ENCODE results near the gene IL4. TPM values are rescaled to one million over a fixed set of nuclear protein-coding genes. Genes with fewer than 3 reads are reported as not detected.
A peak's percentile ranks its signal among the peaks of the same experiment; 100 is the strongest.

Gene IL4
- polyA plus RNA-seq, 1 donor = not detected

DNA sequence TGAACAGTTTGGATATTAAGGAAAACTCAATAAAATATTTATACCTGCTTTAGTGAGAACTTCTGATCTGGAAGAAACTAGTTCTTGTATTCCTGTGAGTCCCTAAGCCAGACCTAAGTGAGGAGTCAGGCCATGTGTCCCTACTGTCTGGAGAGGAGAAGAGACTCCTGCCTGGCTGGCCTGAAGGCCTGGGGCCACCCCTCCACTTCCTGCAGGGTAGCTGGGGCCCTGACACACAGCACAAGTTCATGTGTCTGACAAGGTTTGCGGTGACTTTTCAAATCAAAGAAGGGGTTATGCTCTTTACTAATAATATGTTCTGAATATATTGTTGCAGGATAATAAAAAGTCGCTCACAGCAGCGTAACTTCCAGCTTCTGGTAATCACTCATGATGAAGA, 31.9 kb upstream of the IL4 start:
- no peaks in the 10 kb centered on the region for H3K27me3 ChIP-seq (ENCODE audit: control insufficient read depth, insufficient read depth, low read length)
- no peak overlapping the region for H3K4me3 ChIP-seq (ENCODE audit: low read length)
- H3K27ac ChIP-seq (ENCODE audit: low read length) = no peak overlapping the region
- no peak for DNase-seq
- H3K36me3 ChIP-seq (ENCODE audit: control insufficient read depth, insufficient read depth, low read length) = peaks cover 60% of the 10 kb centered on the region
- no peaks in the 10 kb centered on the region for H3K9me3 ChIP-seq (ENCODE audit: control insufficient read depth, low read depth, low read length)
- no peaks in the 10 kb centered on the region for H3K4me1 ChIP-seq (ENCODE audit: control insufficient read depth, insufficient read depth, low read length)
- 100% methylated on average over 1 of the region's 3 CpGs for WGBS (ENCODE audit: insufficient coverage, low lambda C conversion rate)

DNA sequence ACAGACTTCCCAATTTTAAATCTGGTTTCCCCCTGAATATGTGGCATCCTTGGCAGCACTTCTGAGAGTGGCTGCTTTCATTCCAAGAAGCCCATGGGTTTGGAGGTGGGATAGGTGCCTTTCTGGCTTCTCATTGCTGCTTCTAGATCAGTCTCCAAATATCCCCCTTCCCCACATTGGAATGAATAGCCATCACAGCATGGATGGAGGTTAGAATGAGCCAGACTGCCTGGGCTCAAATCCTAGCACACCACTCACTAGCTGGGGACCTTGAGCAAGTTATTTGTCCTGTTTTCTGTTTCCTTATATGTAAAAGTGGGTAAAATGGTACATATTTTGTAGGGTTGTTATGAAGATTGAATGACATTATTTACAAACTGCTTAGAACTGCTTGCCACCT, 29.6 kb upstream of the IL4 start:
- Histone ChIP-seq H3K27ac (ENCODE audit: low read length) (no peak overlapping the region), H3K9me3 (ENCODE audit: control insufficient read depth, low read depth, low read length) (no peaks in the 10 kb centered on the region), H3K4me1 (ENCODE audit: control insufficient read depth, insufficient read depth, low read length) (no peaks in the 10 kb centered on the region), H3K36me3 (ENCODE audit: control insufficient read depth, insufficient read depth, low read length) (peaks cover 42% of the 10 kb centered on the region), H3K27me3 (ENCODE audit: control insufficient read depth, insufficient read depth, low read length) (no peaks in the 10 kb centered on the region), H3K4me3 (ENCODE audit: low read length) (no peak overlapping the region)
- DNase-seq = no peak

DNA sequence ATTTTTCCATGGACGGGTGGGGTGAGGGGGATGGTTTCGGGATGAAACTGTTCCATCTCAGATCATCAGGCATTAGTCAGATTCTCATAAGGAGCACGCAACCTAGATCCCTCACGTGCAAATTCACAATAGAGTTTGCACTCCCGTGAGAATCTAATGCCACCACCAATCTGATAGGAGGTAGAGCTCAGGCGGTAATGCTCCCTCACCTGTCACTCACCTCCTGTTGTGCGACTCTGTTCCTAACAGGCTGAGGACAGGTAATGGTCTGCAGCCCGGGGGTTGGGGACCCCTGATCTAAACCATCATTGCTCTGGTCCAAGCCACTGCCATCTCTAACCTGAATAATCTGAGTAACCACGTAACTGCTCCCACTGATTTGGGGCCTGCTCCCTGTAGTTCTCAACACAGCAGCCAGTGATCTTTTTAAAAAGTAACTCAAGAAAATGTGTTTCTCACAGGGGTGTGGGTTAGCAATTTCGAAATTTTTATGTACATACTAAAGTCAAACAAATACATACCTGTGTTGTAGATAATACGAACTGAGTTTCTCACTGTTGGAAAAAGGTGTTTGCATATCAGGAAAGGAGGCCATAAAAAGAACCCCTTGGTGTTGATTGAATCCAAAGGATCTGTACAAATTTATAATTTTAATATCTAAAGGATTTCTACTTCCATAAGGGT, 27.1 kb upstream of the IL4 start:
- no peak for DNase-seq
- 100% methylated on average over 1 of the region's 11 CpGs for WGBS (ENCODE audit: insufficient coverage, low lambda C conversion rate)
- no peak overlapping the region for H3K27ac ChIP-seq (ENCODE audit: low read length)

DNA sequence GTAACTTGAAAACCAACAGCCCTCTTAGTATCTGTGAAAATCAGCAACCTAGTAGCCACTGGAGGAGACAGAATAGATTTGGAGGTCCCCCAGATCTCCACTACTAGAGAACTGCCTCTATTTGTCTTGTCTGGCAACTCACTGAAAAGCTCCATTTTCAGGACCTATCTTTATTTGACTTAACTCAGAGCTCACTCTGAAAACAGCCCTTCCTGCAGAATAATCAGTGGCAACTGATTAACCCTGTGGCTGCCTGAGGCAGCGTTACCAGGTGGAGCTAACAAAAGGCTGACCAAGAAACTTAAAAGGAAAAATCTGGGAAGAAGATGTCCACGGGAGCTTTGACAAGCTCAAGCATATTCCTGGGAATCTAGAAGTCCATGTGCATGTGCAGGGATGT, 26.3 kb upstream of the IL4 start:
- Histone ChIP-seq H3K4me3 (ENCODE audit: low read length) (no peak overlapping the region), H3K9me3 (ENCODE audit: control insufficient read depth, low read depth, low read length) (no peaks in the 10 kb centered on the region), H3K36me3 (ENCODE audit: control insufficient read depth, insufficient read depth, low read length) (peaks cover 12% of the 10 kb centered on the region), H3K27me3 (ENCODE audit: control insufficient read depth, insufficient read depth, low read length) (peaks cover 1% of the 10 kb centered on the region), H3K27ac (ENCODE audit: low read length) (no peak overlapping the region), H3K4me1 (ENCODE audit: control insufficient read depth, insufficient read depth, low read length) (no peaks in the 10 kb centered on the region)
- DNase-seq = no peak
- 75% methylated on average over 2 of the region's 2 CpGs for WGBS (ENCODE audit: insufficient coverage, low lambda C conversion rate)

More for the DNA sequence above, 27.1 kb upstream of the IL4 start:
- Histone ChIP-seq H3K4me1 (ENCODE audit: control insufficient read depth, insufficient read depth, low read length) (no peaks in the 10 kb centered on the region), H3K4me3 (ENCODE audit: low read length) (no peak overlapping the region), H3K36me3 (ENCODE audit: control insufficient read depth, insufficient read depth, low read length) (peaks cover 19% of the 10 kb centered on the region), H3K27me3 (ENCODE audit: control insufficient read depth, insufficient read depth, low read length) (no peaks in the 10 kb centered on the region), H3K9me3 (ENCODE audit: control insufficient read depth, low read depth, low read length) (no peaks in the 10 kb centered on the region)

DNA sequence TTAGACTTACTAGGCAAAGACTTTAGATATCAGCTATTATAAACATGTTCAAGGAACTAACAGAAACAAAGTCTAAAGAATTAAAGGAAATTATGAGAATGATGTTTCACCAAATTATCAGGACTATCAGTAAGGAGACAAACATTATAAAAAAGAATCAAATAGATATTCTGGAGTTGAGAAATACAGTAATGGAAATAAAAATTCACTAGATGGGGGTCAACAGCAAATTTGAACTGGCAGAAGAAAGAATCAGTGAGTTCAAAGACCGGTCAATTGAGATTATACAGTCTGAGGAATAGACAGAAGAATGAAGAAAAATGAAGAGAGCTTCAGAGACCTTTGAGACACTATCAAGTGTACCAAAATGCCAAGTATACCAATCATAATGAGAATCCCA, 25.4 kb upstream of the IL4 start:
- Histone ChIP-seq H3K4me3 (ENCODE audit: low read length) (no peak overlapping the region), H3K9me3 (ENCODE audit: control insufficient read depth, low read depth, low read length) (no peaks in the 10 kb centered on the region), H3K27ac (ENCODE audit: low read length) (no peak overlapping the region), H3K4me1 (ENCODE audit: control insufficient read depth, insufficient read depth, low read length) (no peaks in the 10 kb centered on the region), H3K27me3 (ENCODE audit: control insufficient read depth, insufficient read depth, low read length) (peaks cover 5% of the 10 kb centered on the region), H3K36me3 (ENCODE audit: control insufficient read depth, insufficient read depth, low read length) (peaks cover 4% of the 10 kb centered on the region)
- no peak for DNase-seq
- no CpG with 5 or more reads among the region's 1 CpG for WGBS (ENCODE audit: insufficient coverage, low lambda C conversion rate)

DNA sequence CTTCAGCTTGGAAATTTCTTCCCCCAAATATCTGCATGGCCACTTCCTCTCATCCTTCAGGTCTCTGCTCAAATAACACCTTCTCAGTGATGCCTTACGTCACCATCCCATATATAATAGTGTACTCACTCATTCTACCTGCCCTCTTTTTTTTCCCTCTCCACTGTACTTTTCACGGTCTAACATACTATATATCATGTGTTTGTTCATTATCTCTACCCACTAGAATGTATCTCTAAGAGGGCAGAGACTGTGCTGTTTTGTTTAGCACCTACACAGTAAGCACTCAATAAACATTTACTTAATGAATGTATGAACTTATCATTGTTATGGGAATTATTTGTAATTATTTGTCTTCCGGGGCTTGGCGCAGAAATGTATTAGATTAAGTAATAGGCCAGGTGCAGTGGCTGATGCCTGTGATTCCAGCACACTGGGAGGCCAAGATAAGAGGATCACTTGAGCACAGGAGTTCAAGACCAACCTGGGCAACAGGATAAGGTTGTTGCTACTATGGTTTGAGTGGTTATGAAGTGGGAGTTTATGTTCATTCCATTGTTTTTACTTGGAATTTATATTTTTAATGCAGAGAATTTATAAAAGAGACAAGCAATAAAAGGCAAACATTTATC, 21.8 kb upstream of the IL4 start:
- WGBS (ENCODE audit: insufficient coverage, low lambda C conversion rate) = 86% methylated on average over 2 of the region's 4 CpGs
- no peak for DNase-seq
- H3K4me1 ChIP-seq (ENCODE audit: control insufficient read depth, insufficient read depth, low read length) = peaks cover 4% of the 10 kb centered on the region
- H3K27ac ChIP-seq (ENCODE audit: low read length) = no peak overlapping the region
- no peaks in the 10 kb centered on the region for H3K36me3 ChIP-seq (ENCODE audit: control insufficient read depth, insufficient read depth, low read length)
- peaks cover 35% of the 10 kb centered on the region for H3K27me3 ChIP-seq (ENCODE audit: control insufficient read depth, insufficient read depth, low read length)
- no peak overlapping the region for H3K4me3 ChIP-seq (ENCODE audit: low read length)
- no peaks in the 10 kb centered on the region for H3K9me3 ChIP-seq (ENCODE audit: control insufficient read depth, low read depth, low read length)

DNA sequence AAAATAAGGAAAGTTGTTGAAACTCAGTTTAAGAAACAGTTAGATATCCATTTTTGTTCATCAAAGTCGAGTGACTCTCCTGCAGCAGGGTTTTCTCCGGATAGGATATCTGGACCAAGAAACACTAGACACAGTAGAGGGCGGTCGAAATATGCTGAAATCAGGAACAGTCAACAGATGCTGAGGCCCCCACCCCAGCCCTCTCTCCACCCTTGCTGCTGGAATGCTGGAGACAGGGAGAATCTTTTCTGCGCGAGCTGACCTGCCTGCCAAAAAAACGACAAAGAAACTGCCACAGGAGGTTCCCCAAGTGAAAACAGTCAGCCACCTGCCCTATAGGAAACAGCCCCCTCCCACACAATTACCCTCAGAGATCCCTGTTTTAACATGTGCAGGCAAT, 20.1 kb upstream of the IL4 start:
- Histone ChIP-seq H3K9me3 (ENCODE audit: control insufficient read depth, low read depth, low read length) (no peaks in the 10 kb centered on the region), H3K4me3 (ENCODE audit: low read length) (no peak overlapping the region), H3K4me1 (ENCODE audit: control insufficient read depth, insufficient read depth, low read length) (peaks cover 4% of the 10 kb centered on the region), H3K27ac (ENCODE audit: low read length) (no peak overlapping the region), H3K27me3 (ENCODE audit: control insufficient read depth, insufficient read depth, low read length) (peaks cover 39% of the 10 kb centered on the region), H3K36me3 (ENCODE audit: control insufficient read depth, insufficient read depth, low read length) (no peaks in the 10 kb centered on the region)
- DNase-seq = no peak
- no CpG with 5 or more reads among the region's 7 CpGs for WGBS (ENCODE audit: insufficient coverage, low lambda C conversion rate)

DNA sequence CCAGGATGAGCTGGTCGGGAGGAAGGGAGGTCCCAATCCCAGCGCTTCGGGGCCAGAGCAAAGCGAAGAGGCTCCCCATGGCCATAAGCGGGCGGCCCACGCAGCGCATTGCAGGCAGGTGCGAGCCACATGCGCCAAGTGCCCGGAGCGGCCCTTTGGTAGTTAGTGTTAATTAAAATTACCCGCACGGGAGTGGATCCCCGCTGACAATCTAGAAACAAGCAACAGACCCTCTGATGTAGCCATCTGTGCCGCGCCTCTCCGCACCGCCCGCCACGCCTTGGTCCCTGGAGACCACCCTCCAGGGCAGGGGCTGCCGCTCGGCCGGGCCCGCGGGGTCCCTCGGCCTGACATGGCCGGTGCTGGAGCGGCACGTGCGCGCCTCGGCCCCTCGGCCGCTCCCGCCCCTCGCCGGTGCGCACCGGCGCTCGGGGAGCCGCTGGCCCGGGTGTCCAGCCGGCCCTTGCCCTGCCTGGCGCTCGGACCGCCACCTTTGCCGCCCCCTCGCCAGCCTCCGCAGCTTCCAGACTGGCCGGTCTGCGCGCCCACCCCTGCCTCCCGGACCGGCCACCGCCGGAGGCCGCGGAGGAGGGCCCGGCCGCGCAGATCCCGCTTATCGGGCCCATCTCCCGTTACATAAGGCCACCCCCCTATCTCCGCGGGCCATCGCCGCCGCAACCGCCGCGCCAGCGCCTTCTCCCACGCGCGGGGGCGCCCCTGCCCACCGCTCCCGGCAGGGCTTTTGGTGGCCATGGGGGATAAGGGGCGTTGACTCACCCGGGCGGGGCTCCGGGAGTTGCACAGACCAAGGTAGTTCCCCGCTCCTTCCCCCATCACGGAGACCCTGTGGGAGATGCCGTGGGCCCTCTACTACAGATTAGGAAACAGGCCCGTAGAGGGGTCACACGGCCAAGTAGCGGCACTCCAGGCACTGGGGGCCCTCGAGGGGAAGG, 17.7 kb upstream of the IL4 start:
- Histone ChIP-seq H3K27me3 (ENCODE audit: control insufficient read depth, insufficient read depth, low read length) (peaks cover 39% of the 10 kb centered on the region), H3K27ac (ENCODE audit: low read length) (no peak overlapping the region), H3K4me1 (ENCODE audit: control insufficient read depth, insufficient read depth, low read length) (peaks cover 4% of the 10 kb centered on the region), H3K9me3 (ENCODE audit: control insufficient read depth, low read depth, low read length) (no peaks in the 10 kb centered on the region), H3K4me3 (ENCODE audit: low read length) (no peak overlapping the region), H3K36me3 (ENCODE audit: control insufficient read depth, insufficient read depth, low read length) (no peaks in the 10 kb centered on the region)
- WGBS (ENCODE audit: insufficient coverage, low lambda C conversion rate) = no CpG with 5 or more reads among the region's 92 CpGs
- DNase-seq = peak in 1 of 2 donors; percentile 32

DNA sequence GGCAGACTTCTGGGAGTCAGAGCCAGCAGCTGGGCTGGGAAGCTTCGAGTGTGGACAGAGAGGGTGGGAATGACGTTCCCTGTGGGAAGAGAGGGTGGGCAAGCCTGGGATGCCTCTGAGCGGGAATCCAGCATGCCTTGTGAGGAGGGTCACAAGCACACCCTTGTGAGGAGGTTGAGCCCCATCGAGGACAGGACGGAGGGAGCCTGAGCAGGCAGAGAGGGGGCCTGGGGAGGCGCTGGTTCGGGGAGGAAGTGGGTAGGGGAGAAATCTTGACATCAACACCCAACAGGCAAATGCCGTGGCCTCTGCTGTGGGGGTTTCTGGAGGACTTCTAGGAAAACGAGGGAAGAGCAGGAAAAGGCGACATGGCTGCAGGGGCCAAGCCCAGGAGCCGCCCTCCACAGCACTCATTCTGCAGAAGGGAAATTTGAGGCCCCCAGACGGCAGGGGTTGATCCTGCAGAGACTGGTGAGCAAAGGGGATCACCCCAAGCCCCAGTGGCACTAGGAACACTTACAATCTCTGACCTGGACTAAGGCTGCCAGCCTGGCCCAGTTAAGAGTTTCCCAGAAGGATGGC, 16.9 kb upstream of the IL4 start:
- no peaks in the 10 kb centered on the region for H3K9me3 ChIP-seq (ENCODE audit: control insufficient read depth, low read depth, low read length)
- H3K27ac ChIP-seq (ENCODE audit: low read length) = no peak overlapping the region
- H3K4me1 ChIP-seq (ENCODE audit: control insufficient read depth, insufficient read depth, low read length) = peaks cover 4% of the 10 kb centered on the region
- no peaks in the 10 kb centered on the region for H3K36me3 ChIP-seq (ENCODE audit: control insufficient read depth, insufficient read depth, low read length)
- H3K27me3 ChIP-seq (ENCODE audit: control insufficient read depth, insufficient read depth, low read length) = peaks cover 39% of the 10 kb centered on the region
- DNase-seq = no peak
- WGBS (ENCODE audit: insufficient coverage, low lambda C conversion rate) = no CpG with 5 or more reads among the region's 12 CpGs
- H3K4me3 ChIP-seq (ENCODE audit: low read length) = no peak overlapping the region

DNA sequence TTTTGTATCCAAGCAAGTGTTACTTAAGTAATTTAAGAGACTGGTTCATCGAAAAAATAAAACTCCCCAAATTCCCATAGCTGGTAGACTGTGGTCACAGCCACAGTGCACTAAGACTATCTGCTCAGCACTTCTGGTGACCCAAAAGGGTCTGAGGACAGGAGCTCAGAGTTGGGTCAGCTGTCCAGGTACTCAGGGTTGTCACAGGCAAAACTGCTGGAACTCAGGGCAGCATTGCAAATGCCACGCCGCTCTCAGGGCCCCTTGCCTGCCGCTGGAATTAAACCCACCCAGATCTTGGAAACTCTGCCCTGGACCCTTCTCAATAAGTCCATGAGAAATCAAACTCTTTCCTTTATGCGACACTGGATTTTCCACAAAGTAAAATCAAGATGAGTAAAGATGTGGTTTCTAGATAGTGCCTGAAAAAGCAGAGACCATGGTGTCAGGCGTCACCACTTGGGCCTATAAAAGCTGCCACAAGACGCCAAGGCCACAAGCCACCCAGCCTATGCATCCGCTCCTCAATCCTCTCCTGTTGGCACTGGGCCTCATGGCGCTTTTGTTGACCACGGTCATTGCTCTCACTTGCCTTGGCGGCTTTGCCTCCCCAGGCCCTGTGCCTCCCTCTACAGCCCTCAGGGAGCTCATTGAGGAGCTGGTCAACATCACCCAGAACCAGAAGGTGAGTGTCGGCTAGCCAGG, 16.0 kb upstream of the IL4 start, which contains the start of gene IL13:
TSS of gene IL13 (plus strand) at position 498 of the 705 bp plus-strand sequence. CDS start at position 512, 14 bp downstream.
- DNase-seq = no peak
- Histone ChIP-seq H3K9me3 (ENCODE audit: control insufficient read depth, low read depth, low read length) (no peaks in the 10 kb centered on the region), H3K27ac (ENCODE audit: low read length) (no peak within 1 kb of the TSS), H3K36me3 (ENCODE audit: control insufficient read depth, insufficient read depth, low read length) (no peaks in the 10 kb centered on the region), H3K4me1 (ENCODE audit: control insufficient read depth, insufficient read depth, low read length) (peaks cover 6% of the 10 kb centered on the region), H3K27me3 (ENCODE audit: control insufficient read depth, insufficient read depth, low read length) (peaks cover 34% of the 10 kb centered on the region), H3K4me3 (ENCODE audit: low read length) (no peak within 1 kb of the TSS)
- no CpG with 5 or more reads among the region's 12 CpGs for WGBS (ENCODE audit: insufficient coverage, low lambda C conversion rate)

Measured in large intestine (tissue), 3 donors.